IMR-90 (cell line): ENCODE results near the gene SLC8A1.

Source experiments
- BHLHE40 ChIP-seq: fragments of 150-350 bp; IDR thresholded peaks from 2 replicates; pipeline ENCODE4 v1.6.1; 2016; ENCODE audit warnings: mild to moderate bottlenecking, low read depth, low read length
- CEBPB ChIP-seq: IDR thresholded peaks from 2 replicates; pipeline ENCODE4 v1.6.1; 2012; ENCODE audit warnings: low read depth, low read length, improper control_type of control experiment
- MAFK ChIP-seq: IDR thresholded peaks from 2 replicates; pipeline ENCODE4 v1.6.1; 2012; ENCODE audit warnings: low read depth, low read length, improper control_type of control experiment
- POLR2A ChIP-seq: IDR thresholded peaks from 2 replicates; pipeline ENCODE4 v1.6.1; 2012; ENCODE audit warnings: mild to moderate bottlenecking, low read depth, low read length
- RFX5 ChIP-seq: IDR thresholded peaks from 2 replicates; pipeline ENCODE4 v1.8.0; 2012; ENCODE audit warnings: low read depth, mild to moderate bottlenecking, low read length, moderate library complexity
- TF ChIP-seq, protein P1 (sequence below): conservative IDR thresholded peaks from 2 replicates; pipeline ENCODE4 v1.5.1; 2012; ENCODE audit warnings: mild to moderate bottlenecking, low read depth, low read length, improper control_type of control experiment

GRCh38 chr2:40127890-40128557 is 323.9 kb downstream of the SLC8A1 start:
- no peak for TF ChIP-seq POLR2A
- TF ChIP-seq, protein P1, sequence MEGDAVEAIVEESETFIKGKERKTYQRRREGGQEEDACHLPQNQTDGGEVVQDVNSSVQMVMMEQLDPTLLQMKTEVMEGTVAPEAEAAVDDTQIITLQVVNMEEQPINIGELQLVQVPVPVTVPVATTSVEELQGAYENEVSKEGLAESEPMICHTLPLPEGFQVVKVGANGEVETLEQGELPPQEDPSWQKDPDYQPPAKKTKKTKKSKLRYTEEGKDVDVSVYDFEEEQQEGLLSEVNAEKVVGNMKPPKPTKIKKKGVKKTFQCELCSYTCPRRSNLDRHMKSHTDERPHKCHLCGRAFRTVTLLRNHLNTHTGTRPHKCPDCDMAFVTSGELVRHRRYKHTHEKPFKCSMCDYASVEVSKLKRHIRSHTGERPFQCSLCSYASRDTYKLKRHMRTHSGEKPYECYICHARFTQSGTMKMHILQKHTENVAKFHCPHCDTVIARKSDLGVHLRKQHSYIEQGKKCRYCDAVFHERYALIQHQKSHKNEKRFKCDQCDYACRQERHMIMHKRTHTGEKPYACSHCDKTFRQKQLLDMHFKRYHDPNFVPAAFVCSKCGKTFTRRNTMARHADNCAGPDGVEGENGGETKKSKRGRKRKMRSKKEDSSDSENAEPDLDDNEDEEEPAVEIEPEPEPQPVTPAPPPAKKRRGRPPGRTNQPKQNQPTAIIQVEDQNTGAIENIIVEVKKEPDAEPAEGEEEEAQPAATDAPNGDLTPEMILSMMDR = no peak
- TF ChIP-seq RFX5 = no peak
- no peak for TF ChIP-seq CEBPB
- TF ChIP-seq BHLHE40 = peak; percentile 74
- 0 out of 2 replicates have a peak, but pooled peaks have one; percentile 14 for TF ChIP-seq MAFK
